Measurements from ENCODE around the gene ATG4C.

Gene ATG4C

DNA sequence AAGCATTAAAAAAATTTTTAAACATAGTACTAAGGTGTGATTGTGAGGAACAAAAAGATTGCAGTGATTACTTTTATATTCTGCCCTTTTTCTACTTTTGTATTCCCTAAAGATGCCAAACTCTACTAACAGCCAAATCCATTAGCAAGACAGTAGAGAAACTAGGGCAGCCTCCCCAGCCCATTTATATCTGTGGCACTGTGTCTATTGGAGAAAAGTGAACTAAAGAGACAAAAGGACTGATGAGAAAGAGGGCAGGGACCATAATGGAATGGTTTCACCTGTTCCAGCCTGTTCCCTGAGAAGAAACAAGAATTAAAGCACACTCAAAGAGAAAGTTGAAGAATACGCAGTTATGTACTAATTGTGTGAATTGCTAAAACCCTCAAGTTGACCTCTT is 56.6 kb downstream of the ATG4C start:
- DNase-seq (ENCODE audit: low read depth, low spot score): no peak

DNA sequence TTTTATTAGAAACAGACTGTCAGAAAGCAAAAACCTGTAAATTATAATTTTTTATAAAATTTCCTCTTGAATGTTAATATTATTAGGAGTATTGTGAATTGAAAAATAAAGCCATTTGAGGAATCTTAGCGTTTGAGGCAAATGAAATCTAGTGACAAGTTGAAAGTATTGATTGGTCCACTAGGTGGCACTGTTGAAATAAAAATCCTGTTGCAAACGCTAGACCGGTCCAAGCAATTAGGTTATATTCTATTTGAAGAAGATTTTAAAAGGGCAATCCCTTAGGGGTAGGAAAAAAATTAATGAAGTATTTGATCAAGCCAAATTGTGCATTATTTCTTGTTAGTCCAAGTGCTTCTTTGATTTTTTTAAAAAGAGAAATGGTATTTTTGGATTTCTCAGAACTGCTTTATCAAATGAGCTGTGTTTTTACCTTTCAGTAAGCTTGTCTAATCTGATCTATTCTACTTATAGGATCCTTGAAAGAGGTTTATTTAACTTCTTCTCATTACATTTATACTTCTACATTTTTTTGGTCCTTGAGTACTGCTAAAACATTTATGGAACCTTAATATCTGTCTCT is 57.7 kb downstream of the ATG4C start:
- peak; percentile 2 for DNase-seq (ENCODE audit: low read depth, low spot score)

- DNase-seq (ENCODE audit: low read depth, low spot score): no peak
These were observed 60.1 kb downstream of the ATG4C start for GRCh38 chr1:62844030-62844429.

DNA sequence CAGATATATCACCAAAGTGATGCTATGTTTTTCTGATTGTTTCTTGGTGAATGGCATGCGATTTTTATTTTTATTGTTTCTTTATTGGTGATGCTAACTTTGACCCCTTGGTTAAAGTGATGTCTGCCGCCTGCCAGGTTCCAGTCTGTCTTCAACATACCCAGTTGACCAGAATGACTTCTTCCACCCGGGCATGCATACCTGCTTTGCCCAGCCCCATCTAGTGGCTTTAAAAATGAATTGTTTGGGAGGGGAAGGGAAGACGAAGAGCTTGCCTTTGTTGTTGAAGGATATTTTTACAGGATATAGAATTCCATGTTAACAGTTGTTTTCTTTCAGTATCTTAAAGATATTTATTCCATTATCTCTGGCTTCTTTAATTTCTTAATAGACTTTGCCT is 65.1 kb downstream of the ATG4C start:
- DNase-seq (ENCODE audit: low read depth, low spot score): no peak

- DNase-seq (ENCODE audit: low read depth, low spot score): no peak
These were observed 68.3 kb downstream of the ATG4C start for GRCh38 chr1:62852253-62852652.

DNA sequence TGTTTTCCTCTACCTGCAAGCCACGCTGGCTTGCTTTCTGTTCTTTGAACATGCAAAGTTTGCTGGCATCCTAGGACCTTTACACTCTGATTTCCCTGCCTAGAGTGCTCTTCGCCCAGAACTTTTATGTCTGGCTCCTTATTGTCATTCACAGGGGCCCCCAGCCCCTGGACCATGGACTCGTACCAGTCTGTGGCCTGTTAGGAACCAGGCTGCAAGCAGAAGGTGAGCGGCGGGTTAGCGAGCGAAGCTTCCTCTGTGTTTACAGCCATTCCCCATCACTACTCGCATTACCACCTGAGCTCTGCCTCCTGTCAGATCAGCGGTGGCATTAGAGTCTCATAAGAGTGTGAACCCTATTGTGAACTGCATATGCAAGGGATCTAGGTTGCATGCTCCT is 73.0 kb downstream of the ATG4C start:
- no peak for DNase-seq (ENCODE audit: low read depth, low spot score)

DNA sequence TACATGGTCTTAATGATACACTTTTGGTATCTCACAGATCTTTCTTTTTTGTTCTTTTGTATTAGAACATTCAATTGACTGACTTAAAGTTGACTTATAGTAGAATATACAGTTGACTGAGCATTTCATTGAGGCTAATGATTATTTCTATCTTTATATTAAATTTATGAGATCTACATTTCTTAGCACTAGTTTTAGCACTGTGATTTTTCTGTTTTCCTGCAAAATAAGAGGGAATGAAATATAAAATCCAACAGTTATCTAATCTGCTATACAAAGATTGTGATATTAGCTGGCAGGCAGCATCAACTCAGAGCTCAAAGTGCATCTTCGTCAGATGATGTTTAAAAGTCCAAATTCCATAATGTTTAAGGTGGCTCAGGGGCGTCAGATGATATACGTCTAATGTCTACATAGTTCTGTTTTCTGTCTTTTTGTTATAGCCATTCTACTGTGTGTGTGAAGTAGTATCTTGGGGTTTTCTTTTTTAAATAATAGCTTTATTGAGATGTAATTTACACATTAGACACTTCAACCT is 85.4 kb downstream of the ATG4C start:
- no peak for DNase-seq (ENCODE audit: low read depth, low spot score)

DNA sequence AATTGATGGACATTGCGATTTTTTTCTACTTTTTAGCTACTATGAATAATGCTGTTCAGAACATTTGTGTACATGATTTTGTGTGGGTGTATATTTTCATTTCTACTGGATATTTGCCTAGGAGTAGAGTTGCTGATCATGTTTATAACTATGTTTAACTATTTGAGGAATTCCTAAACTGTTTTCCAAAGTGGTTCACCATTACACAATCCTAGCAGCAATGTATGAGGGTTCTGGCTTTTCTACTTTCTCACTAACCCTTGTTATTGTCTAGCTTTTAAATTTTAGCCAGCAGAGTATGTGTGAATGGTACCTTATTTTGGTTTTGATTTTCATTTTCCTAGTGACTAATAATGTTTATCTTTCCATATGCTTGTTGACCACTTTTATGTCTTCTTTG is 86.2 kb downstream of the ATG4C start:
- no peak for DNase-seq (ENCODE audit: low read depth, low spot score)

DNA sequence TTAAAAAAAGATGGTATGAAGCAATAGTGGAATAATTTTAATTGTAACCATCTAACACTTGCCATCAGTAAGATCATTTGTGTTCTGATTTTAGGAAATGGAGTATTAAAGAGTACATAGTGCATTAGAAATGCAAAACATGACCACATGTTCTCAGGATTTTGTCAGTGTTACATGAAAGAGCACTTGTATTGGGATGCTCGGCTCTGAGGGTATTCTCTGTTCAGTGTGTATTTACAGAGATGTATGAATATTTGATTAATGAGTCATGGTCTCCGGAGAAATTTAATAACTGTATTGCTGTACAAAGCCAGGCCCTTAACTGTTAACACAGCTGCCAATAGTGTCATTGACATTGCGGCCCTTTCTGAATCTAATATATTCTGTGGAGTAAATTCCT is 91.7 kb downstream of the ATG4C start:
- no peak for DNase-seq (ENCODE audit: low read depth, low spot score)

DNA sequence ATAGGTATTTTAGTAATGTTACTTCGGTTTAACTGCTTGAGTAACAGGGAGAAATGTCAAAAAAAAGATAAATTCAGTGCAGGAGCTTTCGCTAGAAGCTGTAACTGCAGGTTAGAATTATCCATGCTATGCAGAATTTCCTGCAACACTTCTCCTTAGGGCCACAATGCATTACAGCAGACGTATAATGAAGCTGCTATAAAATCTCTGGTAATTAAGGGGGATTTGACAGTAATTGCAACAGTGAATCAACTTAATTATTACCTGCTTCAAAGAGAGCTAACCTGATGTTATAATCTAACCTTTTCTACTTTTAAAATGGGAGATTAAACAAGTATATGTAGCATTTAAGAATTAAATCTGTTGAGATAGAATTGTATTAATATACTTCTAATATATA is 92.6 kb downstream of the ATG4C start:
- no peak for DNase-seq (ENCODE audit: low read depth, low spot score)

GRCh38 chr1:62877579-62877978 is 93.6 kb downstream of the ATG4C start:
- DNase-seq (ENCODE audit: low read depth, low spot score): no peak

DNA sequence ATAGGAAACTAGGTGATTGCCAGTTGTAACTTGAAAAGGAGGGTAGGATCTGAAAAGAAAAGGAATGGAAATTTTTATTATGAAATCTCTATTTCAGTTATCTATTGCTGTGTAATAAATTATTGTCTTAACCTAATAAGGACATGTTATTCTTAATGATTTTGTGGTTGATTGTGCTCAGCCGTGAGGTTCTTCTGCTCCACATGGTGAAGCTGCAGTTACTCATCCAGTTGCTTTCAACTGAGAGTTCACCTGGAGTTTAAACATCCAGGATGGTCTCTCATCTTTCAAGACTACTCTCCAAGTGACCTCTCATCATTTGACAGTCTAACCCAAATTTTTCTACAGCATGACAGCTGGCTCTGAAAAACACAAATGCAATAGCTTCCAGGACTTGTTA is 96.0 kb downstream of the ATG4C start:
- DNase-seq (ENCODE audit: low read depth, low spot score): no peak

- no peak for DNase-seq (ENCODE audit: low read depth, low spot score)
These were observed 98.5 kb downstream of the ATG4C start for GRCh38 chr1:62882201-62883104.

GRCh38 chr1:62884156-62884740 is 100.3 kb downstream of the ATG4C start:
- DNase-seq (ENCODE audit: low read depth, low spot score): no peak

DNA sequence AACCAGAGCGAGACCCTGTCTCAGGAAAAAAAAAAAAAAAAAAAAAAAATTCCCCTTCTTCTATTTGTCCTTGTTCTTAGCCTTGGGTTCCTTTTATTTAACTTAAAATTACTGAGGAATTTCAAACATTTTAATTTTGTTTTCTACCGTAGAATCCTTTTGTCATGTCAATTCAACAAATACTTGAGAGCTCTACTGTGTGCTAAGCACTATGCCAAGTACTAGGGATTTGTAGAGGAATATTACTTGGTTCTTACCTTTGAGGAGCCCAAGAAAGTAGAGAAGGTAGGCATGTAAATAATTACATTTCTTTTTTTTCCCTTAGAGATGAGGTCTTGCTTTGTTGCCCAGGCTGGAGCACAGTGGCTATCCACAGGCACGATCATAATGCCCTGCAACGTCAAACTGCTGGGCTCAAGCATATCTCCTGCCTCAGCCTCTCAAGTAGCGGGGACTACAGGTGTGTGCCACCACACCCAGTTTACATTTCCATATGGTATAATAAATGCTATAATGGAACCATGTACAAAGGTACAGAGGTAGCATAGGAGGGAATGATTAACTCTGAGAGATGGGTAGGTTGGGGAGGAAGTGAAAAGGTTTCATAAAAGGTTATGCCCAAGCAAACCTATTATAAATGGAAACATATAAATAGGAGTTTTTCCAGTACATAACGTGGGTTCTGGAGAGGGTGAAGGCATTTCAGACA is 104.0 kb downstream of the ATG4C start:
- DNase-seq (ENCODE audit: low read depth, low spot score): no peak

DNA sequence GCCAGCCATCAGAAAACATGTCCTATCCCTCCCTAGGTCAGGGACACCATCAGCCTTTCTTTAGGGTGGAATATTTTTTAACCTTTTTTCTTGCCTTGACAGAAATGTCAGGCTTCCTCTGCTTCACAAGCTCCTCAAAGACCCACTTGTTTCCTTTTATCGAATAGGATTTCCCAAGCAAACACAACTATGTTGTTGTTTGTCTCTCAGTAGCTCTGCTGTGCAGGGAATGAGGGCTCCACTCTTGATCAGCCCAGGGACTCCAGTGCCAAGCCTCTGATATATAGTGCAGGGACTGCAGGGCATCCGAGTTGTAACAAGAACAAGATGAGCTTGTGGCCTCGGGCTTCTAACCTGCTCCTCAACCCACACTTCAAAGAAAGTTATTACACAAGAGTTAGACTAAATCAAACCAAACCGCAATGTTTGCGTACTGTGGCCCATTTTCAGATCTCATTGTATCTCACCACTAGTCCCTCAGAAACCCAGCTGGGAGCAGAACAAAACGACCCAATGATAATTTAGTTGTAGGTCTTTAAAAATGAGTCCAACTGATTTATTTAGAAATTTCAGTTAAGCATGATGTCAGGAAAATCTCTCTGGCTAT is 108.1 kb downstream of the ATG4C start:
- no peak for DNase-seq (ENCODE audit: low read depth, low spot score)

DNA sequence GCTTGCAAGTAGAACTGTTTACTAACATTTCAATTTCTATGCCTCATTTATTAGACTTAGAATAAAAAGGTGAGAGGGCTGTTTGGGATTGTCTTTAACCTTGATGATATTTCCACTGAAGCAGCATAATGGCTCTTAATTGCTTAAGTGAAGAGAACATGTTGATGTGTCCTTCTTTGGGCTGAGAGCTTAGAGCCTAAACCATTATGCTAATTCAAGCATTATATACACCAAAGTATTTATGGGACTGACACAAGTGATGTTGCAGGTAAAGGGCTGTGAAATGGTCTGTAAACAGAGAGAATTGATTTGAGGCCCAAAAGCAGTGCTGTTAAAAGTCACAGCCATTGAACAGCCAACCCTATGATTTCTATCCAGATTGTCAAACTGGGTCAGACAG is 113.9 kb downstream of the ATG4C start:
- no peak for DNase-seq (ENCODE audit: low read depth, low spot score)

DNA sequence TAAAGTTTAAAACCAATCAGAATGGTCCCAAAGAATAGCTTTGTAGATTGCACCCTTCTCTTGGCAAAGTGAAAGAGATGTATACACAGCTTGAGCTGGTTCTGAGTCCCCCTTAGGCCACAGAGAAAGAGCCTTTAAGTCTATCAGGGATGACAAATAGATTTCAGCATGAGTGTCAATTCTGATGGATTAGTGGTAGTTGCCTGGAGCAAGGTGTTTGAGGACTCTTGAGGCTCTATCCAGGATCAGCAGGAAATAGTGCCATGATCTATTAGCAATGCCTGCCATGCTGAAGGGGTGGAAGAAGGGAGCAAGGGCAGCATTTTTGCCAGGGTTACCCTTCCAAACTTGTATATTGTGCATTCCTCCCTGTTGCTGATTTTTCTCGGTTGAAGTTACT is 116.6 kb downstream of the ATG4C start:
- DNase-seq (ENCODE audit: low read depth, low spot score): no peak

GRCh38 chr1:62901650-62902049 is 117.7 kb downstream of the ATG4C start:
- DNase-seq (ENCODE audit: low read depth, low spot score): no peak

DNA sequence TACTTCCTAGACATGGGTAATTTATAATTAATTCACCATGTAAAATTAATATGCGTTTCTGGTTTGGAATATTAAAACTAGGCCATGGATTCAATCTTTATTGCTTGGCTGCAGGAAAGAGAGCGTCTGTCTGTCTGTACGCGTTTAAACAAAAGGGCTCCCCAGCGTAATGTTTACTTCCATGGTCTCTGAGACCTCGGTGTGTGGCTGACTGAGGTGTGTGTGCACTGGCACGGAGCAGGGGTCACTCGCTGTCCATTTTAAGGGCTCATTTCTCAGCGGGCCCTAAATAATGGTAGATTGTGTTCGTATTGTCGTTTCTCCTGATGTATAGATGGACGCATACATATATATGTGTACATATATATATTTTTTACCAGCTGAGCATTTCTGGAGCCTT is 119.6 kb downstream of the ATG4C start:
- no peak for DNase-seq (ENCODE audit: low read depth, low spot score)

DNA sequence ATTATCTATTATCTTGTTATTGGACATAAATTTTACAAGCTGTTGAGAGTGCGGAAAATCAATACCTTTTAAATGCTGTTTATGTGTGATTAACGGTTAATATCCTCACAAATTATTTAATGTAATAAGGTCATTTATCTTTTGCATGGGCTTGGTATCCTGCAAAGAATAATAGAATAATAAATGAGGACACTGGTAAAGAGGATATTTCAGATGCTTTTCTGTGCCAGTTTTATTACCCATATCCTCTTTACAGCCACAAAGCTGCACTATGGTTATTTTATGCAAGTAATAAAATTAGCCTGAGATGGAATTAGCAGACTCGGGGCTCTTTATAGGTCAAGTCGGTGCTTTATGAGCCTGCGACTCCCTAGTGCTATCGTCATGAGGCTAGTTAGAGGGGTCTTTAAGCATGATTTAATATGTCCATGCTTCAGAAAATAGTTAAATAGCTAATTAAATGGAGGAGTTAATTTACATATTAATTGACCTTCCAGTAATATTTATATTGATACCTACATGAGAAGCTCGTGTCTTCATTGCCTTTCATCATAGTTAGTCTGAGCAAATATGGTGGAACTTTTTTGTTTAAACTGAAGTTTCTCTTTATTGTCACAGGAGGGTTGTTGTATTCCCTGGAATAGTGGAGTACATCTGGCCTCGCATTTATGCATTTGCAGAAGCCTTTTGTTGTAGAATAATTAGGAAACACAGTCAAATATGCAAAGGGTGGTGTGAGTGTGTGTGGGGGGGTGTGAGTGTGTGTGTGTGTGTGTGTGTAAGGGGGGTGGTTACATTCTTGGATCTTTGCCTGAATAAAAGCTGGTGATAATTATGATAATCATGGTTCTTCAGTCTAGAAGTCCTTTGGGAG is 120.3 kb downstream of the ATG4C start:
- no peak for DNase-seq (ENCODE audit: low read depth, low spot score)
